ENCODE data around the gene STAT5B. TPM values are rescaled to one million over a fixed set of nuclear protein-coding genes. Genes with fewer than 3 reads are reported as not detected.

The STAT5B gene
- total and polyA plus RNA-seq, 2 of the 13 experiments (the other 11 are each of a cell fraction or from before 2014, with no cell fraction given), result 21.0 to 42.8 TPM

Other genes starting within 250 kb of the STAT5B start
- 0.83 and 1.1 TPM in 2 replicates for gene C17orf113, start 225.8 kb downstream of the STAT5B start, total RNA-seq (2016; rRNA removed; fragmentation: Illumina TruSeq; extraction: Trizol)
- gene C17orf113, start 225.8 kb downstream of the STAT5B start, polyA plus RNA-seq (2011; rRNA removed), result 0.87 and 1.4 TPM in 2 replicates
- gene ZNF385C, start 177.9 kb downstream of the STAT5B start, total RNA-seq (2016; rRNA removed; fragmentation: Illumina TruSeq; extraction: Trizol), result 2.3 TPM in 2 replicates
- gene ZNF385C, start 177.9 kb downstream of the STAT5B start, polyA plus RNA-seq (2011; rRNA removed), result 5.8 and 6.1 TPM in 2 replicates
- gene DHX58, start 163.7 kb downstream of the STAT5B start, total RNA-seq (2016; rRNA removed; fragmentation: Illumina TruSeq; extraction: Trizol), result 3.9 and 6.7 TPM in 2 replicates
- gene DHX58, start 163.7 kb downstream of the STAT5B start, polyA plus RNA-seq (2011; rRNA removed), result 7.8 and 13.5 TPM in 2 replicates
- gene KAT2A, start 155.0 kb downstream of the STAT5B start, total RNA-seq (2016; rRNA removed; fragmentation: Illumina TruSeq; extraction: Trizol), result 20.2 and 29.1 TPM in 2 replicates
- 90.4 and 126 TPM in 2 replicates for gene KAT2A, start 155.0 kb downstream of the STAT5B start, polyA plus RNA-seq (2011; rRNA removed)
- 0.13 and 0.24 TPM in 2 replicates for gene HSPB9, start 153.6 kb downstream of the STAT5B start, total RNA-seq (2016; rRNA removed; fragmentation: Illumina TruSeq; extraction: Trizol)
- gene HSPB9, start 153.6 kb downstream of the STAT5B start, polyA plus RNA-seq (2011; rRNA removed), result 0.05 and 0.31 TPM in 2 replicates
- 110 and 136 TPM in 2 replicates for gene RAB5C, start 121.4 kb downstream of the STAT5B start, total RNA-seq (2016; rRNA removed; fragmentation: Illumina TruSeq; extraction: Trizol)
- gene RAB5C, start 121.4 kb downstream of the STAT5B start, polyA plus RNA-seq (2011; rRNA removed), result 123 and 129 TPM in 2 replicates
- gene KCNH4, start 95.2 kb downstream of the STAT5B start, total RNA-seq (2016; rRNA removed; fragmentation: Illumina TruSeq; extraction: Trizol), result 0.09 TPM in 1 of 2 replicates, not detected in the other
- gene KCNH4, start 95.2 kb downstream of the STAT5B start, polyA plus RNA-seq (2011; rRNA removed), result 0.01 and 0.04 TPM in 2 replicates
- gene HCRT, start 90.9 kb downstream of the STAT5B start, total RNA-seq (2016; rRNA removed; fragmentation: Illumina TruSeq; extraction: Trizol), result not detected in 2 replicates
- gene HCRT, start 90.9 kb downstream of the STAT5B start, polyA plus RNA-seq (2011; rRNA removed), result not detected in 2 replicates
- gene GHDC, start 81.9 kb downstream of the STAT5B start, total RNA-seq (2016; rRNA removed; fragmentation: Illumina TruSeq; extraction: Trizol), result 8.8 and 22.5 TPM in 2 replicates
- gene GHDC, start 81.9 kb downstream of the STAT5B start, polyA plus RNA-seq (2011; rRNA removed), result 15.4 and 25.6 TPM in 2 replicates
- gene STAT5A, start 12.1 kb upstream of the STAT5B start, total RNA-seq (2016; rRNA removed; fragmentation: Illumina TruSeq; extraction: Trizol), result 4.1 and 4.5 TPM in 2 replicates
- gene STAT5A, start 12.1 kb upstream of the STAT5B start, polyA plus RNA-seq (2011; rRNA removed), result 1.2 and 1.4 TPM in 2 replicates
- 61.8 and 82.7 TPM in 2 replicates for gene STAT3, start 112.1 kb upstream of the STAT5B start, total RNA-seq (2016; rRNA removed; fragmentation: Illumina TruSeq; extraction: Trizol)
- 62.4 and 65.3 TPM in 2 replicates for gene STAT3, start 112.1 kb upstream of the STAT5B start, polyA plus RNA-seq (2011; rRNA removed)
- gene CAVIN1, start 146.9 kb upstream of the STAT5B start, total RNA-seq (2016; rRNA removed; fragmentation: Illumina TruSeq; extraction: Trizol), result 25.5 and 26.0 TPM in 2 replicates
- gene CAVIN1, start 146.9 kb upstream of the STAT5B start, polyA plus RNA-seq (2011; rRNA removed), result 12.7 and 15.9 TPM in 2 replicates
- 15.9 and 27.9 TPM in 2 replicates for gene ATP6V0A1, start 182.5 kb upstream of the STAT5B start, total RNA-seq (2016; rRNA removed; fragmentation: Illumina TruSeq; extraction: Trizol)
- gene ATP6V0A1, start 182.5 kb upstream of the STAT5B start, polyA plus RNA-seq (2011; rRNA removed), result 54.1 and 59.7 TPM in 2 replicates